GM18519 (cell line): ENCODE results near the gene XPR1.
"Not testable (repeated sequence)": the region's sequence is repeated elsewhere in the genome, so short reads cannot be mapped to it uniquely, and the experiment has no call there.

Experiments used
- ATAC-seq: cut with Tn5 transposase; IDR thresholded peaks from one replicate; pipeline ENCODE4 v1.9.1; 2021; ENCODE audit warnings: mild to moderate bottlenecking, moderate library complexity; ENCODE audit not compliant: unreplicated experiment, low FRiP score

The XPR1 gene

DNA sequence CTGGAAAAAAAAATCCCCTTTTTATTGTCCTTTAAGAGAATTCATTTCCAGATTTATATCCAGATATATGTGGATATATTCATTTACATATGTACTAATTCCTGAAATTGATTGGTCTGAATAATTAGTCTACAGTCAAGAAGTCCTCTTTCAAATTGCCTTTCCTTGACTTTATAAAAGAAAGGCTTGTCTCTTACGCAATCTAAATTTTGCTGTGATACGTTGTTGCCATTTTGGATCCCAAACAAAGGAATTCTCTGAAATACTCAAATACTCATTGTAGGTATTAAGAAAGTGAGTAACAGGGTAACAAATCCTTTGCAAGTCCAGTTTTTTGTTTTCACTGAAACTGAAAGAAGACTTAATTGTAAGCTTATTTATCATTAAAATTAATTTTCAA is 144.0 kb downstream of the XPR1 start:
- ATAC-seq: no peak

DNA sequence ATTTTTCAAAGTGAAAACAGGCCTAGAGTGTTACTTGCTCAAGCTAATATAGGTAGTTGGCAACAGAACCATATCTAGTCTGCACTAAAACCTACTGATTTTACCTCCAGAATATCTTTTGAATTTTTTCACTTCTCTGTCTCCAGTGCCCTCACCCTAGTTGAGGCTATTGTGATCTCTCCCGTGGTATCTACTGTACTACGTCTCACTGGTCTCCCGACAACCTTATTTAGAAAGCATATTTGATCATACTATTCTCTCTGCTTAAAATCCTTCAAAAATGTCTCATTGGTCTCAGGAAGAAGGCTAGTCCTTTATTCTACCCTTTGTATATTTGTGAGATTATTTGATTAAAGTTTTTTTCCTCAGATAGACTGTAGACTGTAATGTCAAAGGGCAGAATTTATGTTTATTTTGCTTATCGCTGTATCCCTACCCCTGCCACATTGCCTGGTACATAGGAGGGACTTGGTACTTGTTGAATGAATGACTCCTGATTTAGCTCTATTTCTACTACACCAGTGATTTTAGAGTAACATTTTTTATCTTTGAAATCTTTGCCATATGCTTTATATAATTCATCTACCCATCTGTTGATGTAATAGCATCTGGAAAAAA is 145.4 kb downstream of the XPR1 start:
- ATAC-seq: no peak

DNA sequence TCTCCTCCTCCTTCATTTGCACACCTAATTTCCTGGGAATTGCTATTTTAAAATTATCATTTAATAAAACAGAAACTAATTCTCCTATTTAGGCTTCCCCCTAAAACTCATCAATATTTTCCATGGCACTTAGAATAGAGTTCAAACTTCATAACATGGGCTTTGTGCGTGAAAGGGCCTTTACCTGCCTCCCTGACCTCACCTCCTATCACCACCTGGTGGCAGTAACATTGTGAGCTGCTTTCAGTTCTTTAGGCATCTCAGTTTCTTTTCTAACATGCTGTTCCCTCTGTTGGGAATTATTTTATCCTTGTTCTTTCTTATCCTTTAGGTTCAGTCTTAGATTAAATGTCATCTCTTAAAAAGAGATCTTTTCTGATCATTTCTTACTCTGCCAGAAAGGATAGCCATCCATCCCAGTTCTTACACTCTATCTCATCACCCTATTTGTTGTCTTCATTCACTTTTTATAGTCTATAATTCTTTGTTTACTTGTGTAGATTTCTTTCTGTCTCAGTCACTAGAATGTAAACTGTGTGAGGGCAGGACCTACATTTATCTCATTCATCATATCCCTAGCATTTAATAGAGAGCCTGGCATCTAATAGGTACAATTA is 147.1 kb downstream of the XPR1 start:
- ATAC-seq: no peak

DNA sequence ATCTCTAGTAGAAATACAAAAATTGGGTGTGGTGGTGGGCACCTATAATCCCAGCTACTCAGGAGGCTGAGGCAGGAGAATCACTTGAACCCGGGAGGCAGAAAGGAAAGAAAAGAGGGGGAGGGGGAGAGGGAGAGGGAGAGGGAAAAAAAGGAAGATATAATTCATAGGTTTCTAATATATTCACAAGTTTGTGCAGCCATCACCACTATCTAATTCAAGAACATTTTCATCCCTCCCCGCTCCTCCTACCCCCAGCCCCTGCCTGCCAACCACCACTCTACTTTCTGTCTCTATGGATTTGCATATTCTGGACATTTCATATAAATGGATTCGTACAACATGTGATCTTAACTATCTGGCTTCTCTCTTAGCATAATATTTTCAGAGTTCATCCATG is 147.8 kb downstream of the XPR1 start:
- ATAC-seq: no peak

DNA sequence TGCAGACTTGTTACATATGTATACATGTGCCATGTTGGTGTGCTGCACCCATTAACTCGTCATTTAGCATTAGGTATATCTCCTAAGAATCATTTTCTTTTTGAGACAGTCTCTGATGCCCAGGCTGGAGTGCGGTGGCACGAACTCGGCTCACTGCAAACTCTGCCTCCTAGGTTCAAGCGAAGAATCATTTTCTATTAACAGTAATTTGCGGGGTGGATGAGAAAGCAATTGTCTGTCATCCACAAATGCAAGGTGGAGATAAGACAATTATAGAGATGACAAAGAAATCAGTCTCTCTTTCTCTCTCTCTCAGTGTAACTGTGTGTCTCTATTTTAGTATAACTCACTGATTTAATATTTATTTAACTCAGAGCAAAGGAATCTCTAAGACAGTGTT is 149.9 kb downstream of the XPR1 start:
- no peak for ATAC-seq

DNA sequence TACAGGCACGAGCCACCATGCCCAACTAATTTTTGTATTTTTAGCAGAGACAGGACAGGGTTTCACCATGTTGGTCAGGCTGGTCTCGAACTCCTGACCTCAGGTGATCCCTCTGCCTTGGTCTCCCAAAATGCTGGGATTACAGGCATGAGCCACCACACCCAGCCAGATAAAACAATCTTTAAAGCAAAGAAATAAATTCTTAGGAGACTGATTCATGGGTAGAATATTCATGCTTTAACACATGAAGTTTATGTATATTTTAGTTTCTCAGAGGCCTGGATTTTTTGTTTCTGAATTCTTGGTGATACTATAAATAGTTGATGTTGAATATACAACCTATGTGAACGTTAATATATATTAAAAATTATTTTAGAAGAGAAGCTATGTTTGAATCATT is 153.5 kb downstream of the XPR1 start:
- no peak for ATAC-seq

DNA sequence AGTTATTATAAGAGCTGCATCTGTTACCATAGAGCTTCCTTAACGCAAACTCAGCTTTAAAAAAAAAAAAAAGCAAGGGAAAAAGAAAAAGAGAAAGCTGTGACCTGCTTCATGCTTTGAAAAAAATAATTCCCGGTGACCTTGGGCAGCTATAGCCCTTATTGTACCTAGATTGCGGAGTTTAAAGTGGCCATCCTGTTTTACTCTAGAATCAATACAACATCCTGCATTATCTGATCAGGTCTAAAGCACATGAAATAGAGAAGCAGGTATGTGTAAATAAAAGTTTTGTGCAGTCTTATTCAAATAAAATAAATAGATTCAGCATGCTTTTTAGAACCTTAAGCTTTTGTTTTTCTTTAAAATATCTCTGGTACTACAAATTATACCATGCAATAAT is 154.1 kb downstream of the XPR1 start:
- no peak for ATAC-seq

DNA sequence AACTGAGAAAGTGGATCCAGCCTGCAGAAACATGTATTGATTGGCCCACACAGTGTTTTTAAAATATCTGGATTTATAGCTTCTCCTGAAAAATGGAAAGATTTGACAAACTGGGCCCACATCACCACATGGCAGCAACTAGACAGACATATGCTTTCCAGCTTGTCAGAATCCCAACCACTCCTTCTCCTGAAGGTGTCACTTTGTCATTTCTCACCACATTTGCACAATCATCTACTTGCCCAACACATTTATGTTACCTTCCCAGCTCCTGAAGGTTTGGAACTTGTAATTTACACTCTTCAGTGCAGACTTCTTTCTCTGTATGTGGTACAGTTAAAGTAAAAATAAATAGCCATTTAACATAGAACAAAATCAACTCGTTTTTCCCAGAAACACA is 154.8 kb downstream of the XPR1 start:
- no peak for ATAC-seq

DNA sequence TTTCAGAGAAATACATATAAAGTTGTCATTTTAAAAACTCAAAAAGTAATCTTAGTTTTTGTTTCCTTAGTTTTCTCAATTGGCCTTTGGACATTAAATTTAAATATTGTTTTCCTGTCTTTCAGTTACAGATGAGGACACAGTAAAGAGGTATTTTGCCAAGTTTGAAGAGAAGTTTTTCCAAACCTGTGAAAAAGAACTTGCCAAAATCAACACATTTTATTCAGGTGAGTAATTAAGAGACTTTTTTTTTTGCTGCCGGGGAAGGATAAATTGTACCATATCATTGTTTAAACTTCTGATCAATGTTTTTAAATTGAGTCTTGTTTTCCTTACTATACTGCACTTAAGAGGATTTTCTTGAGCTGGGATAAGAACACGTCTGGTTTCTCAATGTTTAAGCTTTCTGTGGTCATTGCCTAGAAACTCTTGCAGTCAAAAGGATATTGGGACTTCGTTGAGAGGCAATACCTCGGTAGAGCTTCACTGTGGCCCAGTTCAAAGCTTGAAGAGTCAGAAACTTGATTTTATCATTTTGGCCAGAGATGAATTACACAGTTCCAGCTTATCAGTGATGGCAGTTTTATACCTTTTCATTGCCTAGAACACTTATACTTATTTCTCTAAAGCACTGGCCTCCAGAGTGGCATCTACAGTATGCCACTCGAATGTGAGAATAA is 155.9 kb downstream of the XPR1 start:
- ATAC-seq: no peak

DNA sequence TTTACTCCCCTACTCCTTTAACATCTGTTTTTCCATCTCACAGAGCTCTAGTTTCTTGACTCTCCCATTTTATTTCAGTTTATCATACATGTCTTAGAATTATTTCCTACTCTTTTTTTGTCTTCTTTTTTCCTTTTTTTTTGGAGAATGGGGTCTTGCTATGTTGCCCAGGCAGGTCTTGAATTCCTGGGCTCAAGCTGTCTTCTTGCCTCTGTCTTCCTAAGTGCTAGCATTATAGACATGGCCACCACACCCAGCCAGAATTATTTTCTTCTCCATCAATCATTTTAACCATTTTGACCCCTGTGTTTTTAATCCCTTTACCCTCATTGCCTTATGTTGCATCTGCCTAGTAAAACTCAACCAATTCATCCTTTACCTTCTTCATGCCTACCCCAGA is 157.6 kb downstream of the XPR1 start:
- no peak for ATAC-seq

DNA sequence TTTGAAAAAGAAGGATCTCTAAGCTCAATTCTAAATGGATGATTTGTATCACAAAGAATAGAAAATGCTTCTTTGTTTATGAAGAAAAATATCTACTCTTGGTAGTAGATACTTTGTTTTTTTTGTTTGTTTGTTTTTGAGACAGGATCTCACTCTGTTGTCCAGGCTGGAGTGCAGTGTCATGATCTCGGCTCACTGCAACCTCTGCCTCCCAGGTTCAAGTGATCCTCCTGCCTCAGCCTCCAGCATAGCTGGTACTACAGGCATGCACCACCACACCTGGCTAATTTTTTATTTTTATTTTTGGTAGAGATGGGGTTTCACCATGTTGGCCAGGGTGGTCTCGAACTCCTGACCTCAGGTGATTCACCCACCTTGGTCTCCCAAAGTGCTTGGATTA is 159.3 kb downstream of the XPR1 start:
- ATAC-seq: not testable (repeated sequence)

DNA sequence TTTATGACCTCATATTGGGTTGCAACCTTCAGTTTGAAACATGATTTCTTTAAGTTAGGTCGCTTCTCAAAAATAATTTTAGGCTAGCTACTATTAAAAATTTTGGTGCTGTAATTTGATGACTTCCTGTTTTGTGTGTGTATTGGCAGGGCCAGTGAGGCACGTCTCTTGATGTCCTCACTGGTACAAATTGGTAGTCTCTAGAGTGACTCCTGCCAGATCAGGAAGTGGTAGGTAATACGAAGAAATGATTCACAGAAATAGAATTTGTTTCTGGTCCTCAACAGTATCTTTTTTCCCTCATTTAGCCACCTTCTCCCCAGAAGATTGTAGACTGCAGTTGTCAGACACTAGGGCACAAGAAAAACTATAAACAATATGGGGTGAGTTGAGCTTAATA is 160.0 kb downstream of the XPR1 start:
- no peak for ATAC-seq

DNA sequence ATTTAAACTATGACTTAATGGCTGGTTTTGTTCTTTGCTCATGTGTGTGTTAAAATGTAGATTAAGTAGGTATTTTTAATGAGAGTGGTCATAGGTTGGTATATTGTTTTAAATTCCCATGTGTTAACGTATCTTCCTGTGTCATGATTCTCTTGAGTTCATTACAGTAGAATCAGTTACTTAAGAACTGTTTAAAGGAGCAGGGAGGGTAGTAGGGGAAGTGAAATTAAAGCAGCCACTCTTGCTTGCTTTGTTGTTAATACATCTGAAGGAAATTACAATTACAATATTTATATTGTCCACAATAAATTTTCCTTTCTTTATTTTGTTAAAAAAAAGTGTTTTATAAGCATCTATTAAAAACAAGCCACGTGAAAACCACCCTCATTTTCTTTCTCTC is 161.6 kb downstream of the XPR1 start:
- ATAC-seq: no peak

DNA sequence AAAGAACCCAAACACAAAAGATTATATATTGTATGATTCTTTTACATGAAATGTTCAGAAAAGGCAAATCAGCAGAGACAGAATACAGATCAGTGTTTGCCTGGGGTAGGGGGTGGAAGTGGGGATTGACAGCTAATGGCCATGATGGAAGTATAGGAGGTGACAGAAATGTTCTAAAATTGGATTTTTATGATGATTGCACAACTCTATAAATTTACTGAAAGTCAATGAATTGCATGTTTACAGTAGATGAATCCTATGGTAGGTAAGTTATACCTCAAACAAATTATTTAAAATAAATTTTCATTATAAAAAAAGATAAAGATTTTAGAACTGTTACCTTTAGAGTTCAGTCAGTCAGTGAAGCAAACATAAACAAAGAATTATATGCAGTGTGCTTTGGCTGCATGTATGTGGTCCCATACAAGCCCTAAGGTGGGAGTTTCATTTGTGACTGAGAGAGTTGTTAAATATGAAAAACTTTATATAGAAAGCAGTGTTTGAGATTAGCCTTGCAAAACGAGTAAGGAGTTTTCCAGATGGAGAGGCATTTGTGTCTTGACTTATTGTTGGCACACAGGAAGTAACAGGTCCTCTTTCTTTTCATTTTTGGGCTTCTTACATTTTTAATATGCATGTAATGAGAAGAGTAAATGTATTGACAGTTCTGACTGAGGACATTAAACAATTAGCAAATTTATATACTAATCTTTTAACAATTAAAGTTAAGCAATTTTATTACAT is 165.2 kb downstream of the XPR1 start:
- no peak for ATAC-seq

DNA sequence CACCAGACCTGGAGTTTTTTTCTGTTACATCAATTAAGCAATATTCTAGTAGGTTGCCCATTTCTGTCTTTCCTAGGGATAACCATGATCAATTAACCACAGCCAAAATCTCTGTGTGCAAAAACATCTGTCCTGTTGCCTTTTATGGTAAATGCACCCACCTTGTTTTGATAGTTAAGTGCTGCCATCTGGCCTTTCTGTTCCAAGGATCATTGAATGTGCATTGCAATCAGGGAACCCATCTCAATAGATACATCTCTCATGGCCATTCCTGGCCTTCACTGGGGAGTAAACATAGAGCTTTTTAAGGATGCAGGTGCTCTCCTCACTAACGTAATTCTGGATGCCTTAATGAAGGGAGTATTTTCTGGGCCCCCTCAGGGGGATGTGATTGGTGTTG is 169.1 kb downstream of the XPR1 start:
- no peak for ATAC-seq

DNA sequence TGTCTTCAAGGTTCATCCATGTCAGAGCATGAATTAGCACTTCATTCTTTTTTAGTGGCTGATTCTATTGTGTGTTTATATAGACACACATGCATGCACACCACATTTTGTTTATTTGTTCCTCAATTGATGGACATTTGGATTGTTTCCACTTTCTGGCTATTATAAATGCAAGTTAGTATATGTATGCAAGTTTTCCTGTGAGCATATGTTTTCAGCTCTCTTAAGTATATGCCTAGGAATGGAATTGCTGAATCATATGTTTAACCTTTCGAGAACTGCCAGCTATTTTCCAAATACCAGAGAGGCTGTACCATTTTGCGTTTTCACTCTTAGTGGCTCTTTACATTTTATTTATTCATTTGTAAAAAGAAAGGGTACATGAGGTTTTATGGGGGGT is 171.0 kb downstream of the XPR1 start:
- ATAC-seq: no peak

DNA sequence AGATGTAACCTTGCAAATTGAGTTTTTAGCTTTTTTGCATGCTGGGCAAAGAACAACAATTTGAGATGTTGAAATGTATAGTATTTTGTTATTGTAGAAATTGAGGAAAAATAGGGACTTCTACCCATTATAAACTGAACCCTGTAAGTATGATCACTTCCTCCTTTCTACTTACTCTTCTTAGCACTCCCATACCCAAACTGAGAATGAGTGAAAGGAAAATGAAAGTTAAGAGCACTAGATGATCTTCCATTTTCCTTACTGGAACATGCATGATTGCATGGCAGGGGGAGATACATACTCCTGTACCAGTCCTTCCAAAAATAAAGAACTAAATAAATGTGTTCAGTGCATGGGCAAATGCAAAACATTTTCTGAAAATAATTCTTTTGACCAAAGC is 173.5 kb downstream of the XPR1 start:
- ATAC-seq: no peak

DNA sequence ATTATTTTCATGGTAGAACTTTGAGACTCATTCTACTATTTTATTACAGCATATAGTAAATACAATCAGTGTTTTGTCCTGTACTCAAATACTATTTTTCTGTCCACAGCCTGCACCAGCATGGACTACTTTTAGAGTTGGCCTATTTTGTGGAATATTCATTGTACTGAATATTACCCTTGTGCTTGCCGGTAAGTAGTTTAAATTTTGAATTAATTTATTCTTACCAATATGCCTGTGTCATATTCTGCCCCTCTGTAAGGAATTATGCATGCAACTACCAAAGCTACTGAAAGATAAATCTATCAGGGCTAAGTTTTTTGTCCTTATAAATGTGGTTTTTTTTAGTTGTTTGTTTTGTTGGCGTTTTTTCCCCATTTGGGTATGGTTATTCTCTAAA is 179.5 kb downstream of the XPR1 start:
- ATAC-seq: no peak

DNA sequence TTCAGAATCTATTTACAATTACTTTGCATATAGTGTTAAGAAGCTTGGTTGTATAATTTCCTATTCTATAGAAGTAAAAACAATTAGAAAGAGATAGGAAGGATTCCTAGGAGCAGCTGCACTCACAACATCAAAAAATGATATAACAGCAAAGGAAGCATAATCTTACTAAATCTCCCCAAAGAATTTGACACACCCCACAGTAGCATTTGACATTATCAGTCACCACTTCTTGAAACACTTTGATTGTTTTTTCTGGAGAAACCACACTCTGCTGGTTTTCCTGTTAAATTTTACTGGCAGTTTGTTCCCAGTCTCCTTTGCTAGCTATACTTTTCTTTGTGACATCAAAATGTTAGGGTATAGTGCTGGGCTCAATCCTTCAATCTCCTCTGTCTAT is 180.1 kb downstream of the XPR1 start:
- ATAC-seq: no peak

DNA sequence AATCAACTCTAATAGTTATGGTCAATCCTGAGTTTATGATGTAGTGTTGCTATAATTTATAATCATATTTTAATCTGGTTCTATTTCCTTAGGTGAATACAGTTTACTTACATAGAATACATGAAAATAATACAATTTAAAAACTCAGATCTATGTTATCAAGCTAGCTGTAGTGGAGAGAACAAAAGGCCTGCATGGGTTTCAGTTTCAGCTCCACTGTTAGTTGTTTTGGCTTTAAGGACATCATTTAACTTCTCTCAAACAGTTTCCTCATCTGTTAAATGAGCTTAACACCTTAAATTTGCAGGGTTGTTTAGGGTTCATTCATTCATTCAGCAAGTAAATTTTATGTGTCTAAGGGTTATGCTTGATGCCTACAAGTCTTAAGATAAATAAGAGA is 182.4 kb downstream of the XPR1 start:
- ATAC-seq: no peak

DNA sequence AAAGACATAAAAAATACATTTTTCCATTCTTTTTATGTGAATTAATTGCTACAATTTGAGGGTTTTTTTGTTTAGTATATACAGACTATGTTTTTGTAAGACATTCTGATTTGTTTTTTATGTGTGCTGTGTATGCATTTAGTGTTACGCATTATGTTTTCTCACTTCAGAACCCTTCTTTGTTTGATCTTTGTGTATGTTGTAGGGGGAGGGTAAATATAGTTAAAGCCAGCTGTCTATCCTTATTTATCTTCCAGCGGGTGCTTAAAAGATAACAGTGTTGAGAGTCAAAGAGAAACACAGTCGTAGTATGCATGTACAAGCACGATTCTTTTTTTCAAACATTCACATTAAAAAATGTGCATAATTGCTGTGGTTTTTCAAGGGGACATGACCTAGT is 183.4 kb downstream of the XPR1 start:
- no peak for ATAC-seq

DNA sequence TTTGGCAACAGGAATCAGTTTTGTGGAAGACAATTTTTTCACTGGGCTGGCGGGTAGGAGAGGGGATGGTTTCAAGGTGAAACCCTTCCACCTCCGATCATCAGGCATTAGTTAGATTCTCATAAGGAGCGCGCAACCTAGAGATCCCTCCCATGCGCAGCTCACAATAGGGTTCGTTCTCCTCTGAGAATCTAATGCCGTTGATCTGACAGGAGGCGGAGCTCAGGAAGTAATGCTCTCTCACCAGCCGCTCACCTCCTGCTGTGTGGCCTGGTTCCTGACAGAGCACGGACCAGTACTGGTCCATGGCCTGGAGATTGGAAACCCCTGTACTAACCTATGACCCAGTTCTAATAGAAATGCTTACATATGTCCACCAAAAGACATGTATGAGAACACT is 184.3 kb downstream of the XPR1 start:
- ATAC-seq: no peak
